Transverse colon (tissue), 4 donors: Measurements from ENCODE around the gene ZNF124. TPM values are rescaled to one million over a fixed set of nuclear protein-coding genes. Genes with fewer than 3 reads are reported as not detected.
"Not testable (repeated sequence)": the region's sequence is repeated elsewhere in the genome, so short reads cannot be mapped to it uniquely, and the experiment has no call there.

Experiments
- DNase-seq: peaks from one replicate; pipeline ENCODE4 v3.0.0-alpha.2; 2019
- H3K27ac ChIP-seq, 4 donors: fragments of 200-600 bp; sonication (generic); 2 replicates each; pipeline ENCODE4 v1.5.1; 2016 to 2018; ENCODE audit warnings: inconsistent platforms in 4 of 4
- H3K27me3 ChIP-seq: fragments of 200-600 bp; sonication (generic); 2 replicates; pipeline ENCODE4 v1.5.1; 2017; ENCODE audit warnings: inconsistent platforms
- H3K36me3 ChIP-seq, 4 donors: fragments of 200-600 bp; sonication (generic); 2 replicates each; pipeline ENCODE4 v1.5.1; 2017 to 2019; ENCODE audit warnings: inconsistent platforms in 4 of 4
- H3K4me1 ChIP-seq, 4 donors: fragments of 200-600 bp; sonication (generic); 2 replicates each; pipeline ENCODE4 v1.5.1; 2017 to 2020; ENCODE audit warnings: inconsistent platforms in 4 of 4
- H3K4me3 ChIP-seq, 4 donors: fragments of 200-600 bp; sonication (generic); 1 replicate in 1 of 4; 2 replicates in 3 of 4; pipeline versions ENCODE4 v1.5.1 to v1.6.1; 2017 to 2019; ENCODE audit warnings: inconsistent platforms in 4 of 4
- H3K9me3 ChIP-seq, 2 donors: fragments of 200-600 bp; sonication (generic); 2 replicates each; pipeline ENCODE4 v1.5.1; 2017 to 2019; ENCODE audit warnings: inconsistent platforms in 2 of 2
- EP300 ChIP-seq: sonication (generic); formaldehyde crosslinking; IDR thresholded peaks from one replicate; pipeline ENCODE4 v1.6.1; 2017; ENCODE audit warnings: antibody characterized with exemption, low read depth
- POLR2A ChIP-seq: fragments of 450-650 bp; IDR thresholded peaks from one replicate; pipeline ENCODE4 v1.6.1; 2016; ENCODE audit warnings: antibody characterized with exemption, mild to moderate bottlenecking, moderate library complexity
- POLR2AphosphoS5 ChIP-seq, 3 donors: sonication (generic); formaldehyde crosslinking; IDR thresholded peaks; one replicate each; pipeline ENCODE4 v1.6.1; 2016; ENCODE audit warnings: antibody characterized with exemption in 3 of 3
- WGBS, 2 donors: methylation state at CpG; one replicate each; pipeline ENCODE4 v1.1.5; 2018; ENCODE audit warnings: low coverage in 1 of 2; 5-methylcytosine and 5-hydroxymethylcytosine counted together
- in situ Hi-C, 4 donors: fragments of 200-750 bp; cut with MboI; loops; one replicate each; pipeline versions ENCODE4 v1.15.0 to v1.15.1; 2017; ENCODE audit warnings: low sequenced_read_pairs in 3 of 4, low pct_ligation_motif_present in 1 of 4, low pct_unique_long_range_greater_than_20kb in 1 of 4
- intact Hi-C: fragments of 100-400 bp; cut with DNase I; formaldehyde crosslinking; loops from one replicate; pipeline ENCODE4 v1.15.1; 2023; ENCODE audit warnings: low total_unique reads
- total RNA-seq, 4 donors: library from RNA; depleted of rRNA; stranded (reverse); fragments of >200 nt; gene quantifications; one replicate each; pipeline ENCODE4 v1.1.0, GENCODE V29; 2016
- TF ChIP-seq, protein P1 (sequence below), 5 experiments: fragments of 200-600 bp in 3 of 5; fragments of 450-650 bp in 2 of 5; sonication (generic) in 3 of 5; IDR thresholded peaks; 1 replicate in 2 of 5; 2 replicates in 3 of 5; pipeline ENCODE4 v1.5.1; 2016 to 2017; ENCODE audit warnings: antibody characterized with exemption in 5 of 5, inconsistent platforms in 3 of 5, mild to moderate bottlenecking in 2 of 5, moderate library complexity in 1 of 5

Gene ZNF124
- total RNA-seq, 4 donors from 2014 or later: 27.5 to 61.1 (median 41.5) TPM

DNA sequence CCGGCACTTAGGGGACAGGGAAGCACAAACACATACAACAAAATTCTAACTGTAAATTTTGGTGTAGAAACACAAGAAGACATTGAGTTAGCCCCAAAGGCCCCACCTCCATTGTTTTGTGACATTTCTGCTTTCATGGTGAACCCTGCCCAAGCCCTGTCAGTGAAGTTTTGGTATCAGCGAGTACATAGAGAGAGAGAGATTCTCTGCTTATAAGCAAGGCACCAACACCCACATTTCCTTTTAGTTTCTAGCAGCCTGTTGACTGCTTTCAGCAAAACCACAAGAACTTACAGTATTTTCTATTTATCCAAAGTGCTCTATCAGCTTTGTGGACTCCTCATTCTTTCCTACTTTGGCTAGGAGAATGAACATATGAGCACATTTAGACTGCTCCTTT lies 24.0 kb downstream of the ZNF124 start:
- Histone ChIP-seq H3K27ac (no peak overlapping the region), H3K27me3 (no peaks in the 10 kb centered on the region), H3K9me3 (peaks cover 77 to 93% of the 10 kb centered on the region in 2 donors), H3K4me1 (no peaks in the 10 kb centered on the region), H3K36me3 (peaks cover 0 to 45% (median 16%) of the 10 kb centered on the region in 4 donors), H3K4me3 (no peak overlapping the region)
- WGBS, 2 donors: 93% methylated on average over 2 of the region's 2 CpGs; no CpG with 5 or more reads in 1 of the 2 donors
- intact Hi-C loops (no loop called here), in situ Hi-C loops (no loop called here)
- DNase-seq: no peak
- TF ChIP-seq POLR2AphosphoS5 (IDR thresholded peaks at IDR 0.05): no peak
- no peak for TF ChIP-seq EP300
- TF ChIP-seq POLR2A: no peak
- TF ChIP-seq, protein P1, sequence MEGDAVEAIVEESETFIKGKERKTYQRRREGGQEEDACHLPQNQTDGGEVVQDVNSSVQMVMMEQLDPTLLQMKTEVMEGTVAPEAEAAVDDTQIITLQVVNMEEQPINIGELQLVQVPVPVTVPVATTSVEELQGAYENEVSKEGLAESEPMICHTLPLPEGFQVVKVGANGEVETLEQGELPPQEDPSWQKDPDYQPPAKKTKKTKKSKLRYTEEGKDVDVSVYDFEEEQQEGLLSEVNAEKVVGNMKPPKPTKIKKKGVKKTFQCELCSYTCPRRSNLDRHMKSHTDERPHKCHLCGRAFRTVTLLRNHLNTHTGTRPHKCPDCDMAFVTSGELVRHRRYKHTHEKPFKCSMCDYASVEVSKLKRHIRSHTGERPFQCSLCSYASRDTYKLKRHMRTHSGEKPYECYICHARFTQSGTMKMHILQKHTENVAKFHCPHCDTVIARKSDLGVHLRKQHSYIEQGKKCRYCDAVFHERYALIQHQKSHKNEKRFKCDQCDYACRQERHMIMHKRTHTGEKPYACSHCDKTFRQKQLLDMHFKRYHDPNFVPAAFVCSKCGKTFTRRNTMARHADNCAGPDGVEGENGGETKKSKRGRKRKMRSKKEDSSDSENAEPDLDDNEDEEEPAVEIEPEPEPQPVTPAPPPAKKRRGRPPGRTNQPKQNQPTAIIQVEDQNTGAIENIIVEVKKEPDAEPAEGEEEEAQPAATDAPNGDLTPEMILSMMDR (IDR thresholded peaks at IDR 0.05): no peak

DNA sequence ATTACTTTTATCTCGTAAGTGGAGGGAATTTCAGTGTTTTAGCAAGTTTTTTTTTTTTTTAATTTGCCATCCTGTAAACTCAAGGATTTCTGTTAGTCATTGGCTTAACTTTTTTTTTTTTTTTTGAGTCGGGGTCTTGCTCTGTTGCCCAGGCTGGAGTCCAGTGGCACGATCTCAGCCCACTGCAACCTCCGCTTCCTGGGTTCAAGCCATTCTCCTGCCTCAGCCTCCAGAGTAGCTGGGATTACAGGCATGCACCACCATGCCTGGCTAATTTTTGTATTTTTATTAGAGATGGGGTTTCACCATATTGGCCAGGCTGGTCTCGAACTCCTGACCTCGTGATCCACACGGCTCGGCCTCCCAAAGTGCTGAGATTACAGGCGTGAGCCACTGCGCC lies 24.7 kb downstream of the ZNF124 start:
- H3K27ac ChIP-seq, H3K27me3 ChIP-seq, H3K4me3 ChIP-seq, DNase-seq, intact Hi-C loops, H3K4me1 ChIP-seq, in situ Hi-C loops: not testable (repeated sequence)
- WGBS, 2 donors: 94 to 99% methylated on average over 10 of the region's 10 CpGs
- Histone ChIP-seq H3K36me3 (peaks cover 0 to 49% (median 14%) of the 10 kb centered on the region in 4 donors), H3K9me3 (peaks cover 79 to 93% of the 10 kb centered on the region in 2 donors)

DNA sequence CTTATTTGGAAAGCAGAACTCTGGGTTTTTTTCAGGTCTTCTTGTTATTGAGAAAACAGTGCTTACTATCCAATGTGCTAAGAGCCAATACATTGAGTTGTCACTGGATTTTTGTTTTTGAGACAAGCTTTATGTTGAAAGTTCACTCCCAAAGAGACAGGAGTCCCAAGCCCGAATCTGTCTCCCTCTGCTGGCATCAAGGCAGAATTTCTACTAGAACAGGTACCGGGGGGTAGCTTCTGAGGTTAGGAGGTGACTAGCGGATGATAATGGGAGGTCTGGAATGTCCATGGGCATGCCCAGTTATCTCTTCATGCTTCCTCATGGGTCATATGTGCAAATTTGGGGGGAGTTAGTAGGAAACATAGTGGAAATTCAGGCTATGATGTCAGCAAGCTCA lies 25.1 kb downstream of the ZNF124 start:
- Histone ChIP-seq H3K27me3 (no peaks in the 10 kb centered on the region), H3K4me1 (no peaks in the 10 kb centered on the region), H3K27ac (no peak overlapping the region), H3K4me3 (no peak overlapping the region), H3K36me3 (peaks cover 0 to 53% (median 13%) of the 10 kb centered on the region in 4 donors), H3K9me3 (peaks cover 84 to 93% of the 10 kb centered on the region in 2 donors)
- 94% methylated on average over 3 of the region's 3 CpGs; no CpG with 5 or more reads in 1 of the 2 donors for WGBS, 2 donors
- TF ChIP-seq POLR2AphosphoS5 (IDR thresholded peaks at IDR 0.05): no peak
- TF ChIP-seq EP300: no peak
- TF ChIP-seq POLR2A: no peak
- TF ChIP-seq, protein P1 (IDR thresholded peaks at IDR 0.05): no peak
- in situ Hi-C loops (no loop called here), intact Hi-C loops (loop anchor here (1.0 kb wide), 1 partner anchor 16 kb away; no protein-coding TSS in a partner anchor)
- DNase-seq: no peak

DNA sequence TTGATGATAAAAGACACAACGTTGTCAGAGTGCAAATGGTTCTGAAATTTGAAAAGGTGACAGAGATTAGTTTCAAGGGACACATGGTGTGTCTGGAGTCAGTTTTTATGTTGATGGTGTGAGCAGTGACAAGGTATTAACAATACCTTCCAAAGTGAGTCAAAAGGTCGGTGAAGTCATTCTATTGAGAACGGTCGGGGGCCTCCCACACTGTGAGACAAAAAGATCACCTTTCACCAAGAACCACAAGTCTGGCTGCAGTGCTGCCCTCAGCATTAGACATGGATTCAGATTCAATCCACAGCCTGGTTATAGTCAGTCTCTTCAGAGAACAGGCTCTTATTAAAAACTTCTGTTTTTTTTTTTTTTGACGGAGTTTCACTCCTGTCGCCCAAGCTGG lies 26.5 kb downstream of the ZNF124 start:
- peaks cover 84 to 93% of the 10 kb centered on the region in 2 donors for H3K9me3 ChIP-seq
- 98 to 100% methylated on average over 3 to 6 of the region's 6 CpGs for WGBS, 2 donors
- TF ChIP-seq POLR2AphosphoS5 (IDR thresholded peaks at IDR 0.05): no peak
- no peak for TF ChIP-seq POLR2A
- TF ChIP-seq EP300: no peak
- TF ChIP-seq, protein P1 (IDR thresholded peaks at IDR 0.05): no peak

DNA sequence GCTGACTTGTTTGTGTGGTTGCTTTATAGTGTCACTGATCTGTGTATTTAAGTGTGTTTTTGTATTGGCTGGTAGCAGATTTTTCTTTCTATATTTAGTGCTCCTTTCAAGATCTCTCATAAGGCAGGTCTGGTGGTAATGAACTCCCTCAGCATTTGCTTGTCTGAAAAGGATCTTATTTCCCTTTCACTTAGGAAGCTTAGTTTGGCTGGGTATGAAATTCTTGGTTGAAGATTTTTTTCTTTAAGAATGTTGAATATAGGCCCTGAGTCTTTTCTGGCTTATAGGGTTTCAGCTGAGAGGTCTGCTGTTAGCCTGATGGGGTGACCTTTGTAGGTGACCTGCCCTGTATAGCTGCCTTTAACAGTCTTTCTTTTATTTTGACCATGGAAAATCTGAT lies 32.3 kb downstream of the ZNF124 start:
- in situ Hi-C loops, H3K4me3 ChIP-seq, H3K27me3 ChIP-seq, H3K27ac ChIP-seq, H3K4me1 ChIP-seq, DNase-seq, intact Hi-C loops: not testable (repeated sequence)
- Histone ChIP-seq H3K36me3 (peaks cover 0 to 33% (median 2%) of the 10 kb centered on the region in 4 donors), H3K9me3 (peaks cover 75 to 90% of the 10 kb centered on the region in 2 donors)

More for the DNA sequence above, 26.5 kb downstream of the ZNF124 start:
- Histone ChIP-seq H3K27me3 (no peaks in the 10 kb centered on the region), H3K27ac (no peak overlapping the region), H3K4me1 (no peaks in the 10 kb centered on the region), H3K4me3 (no peak overlapping the region), H3K36me3 (peaks cover 0 to 65% (median 11%) of the 10 kb centered on the region in 4 donors)
- DNase-seq: no peak
- intact Hi-C loops: no loop called here
- in situ Hi-C loops: no loop called here
